ENCODE data around the gene RPTOR.

- no peak for TF ChIP-seq EZH2 (IDR thresholded peaks at IDR 0.05; ENCODE audit: borderline replicate concordance, insufficient read depth, low read length, poor library complexity, severe bottlenecking)
- TF ChIP-seq CTCF (IDR thresholded peaks at IDR 0.05; ENCODE audit: poor library complexity, severe bottlenecking), result no peak
Observed at GRCh38 chr17:80850109-80850508, 305.5 kb downstream of the RPTOR start.
